HepG2 (cell line): ENCODE measurements around the gene CENPP. TPM values are rescaled to one million over a fixed set of nuclear protein-coding genes. Genes with fewer than 3 reads are reported as not detected.

Experiments
- ATAC-seq: fragments of 200-7000 bp; cut with Tn5 transposase; 3 replicates; pipeline ENCODE4 v1.9.1; 2020; ENCODE audit warnings: mild to moderate bottlenecking, moderate library complexity
- BruUV-seq: library from RNA; stranded (reverse); fragments of 400-500 nt; replicated peaks from 2 replicates; lab custom pipeline; 2021; lab: Mats Ljungman, UMichigan
- CTCF ChIA-PET: fragments of 300-600 bp; formaldehyde crosslinking; extraction: SDS; loops from one replicate; lab custom pipeline; 2021; ENCODE audit warnings: low total read pairs, inconsistent platforms, low intra/inter-chr PET ratio; lab: Yijun Ruan, JAX
- POLR2A ChIA-PET: fragments of 350-600 bp; sonication (Branson Sonifier 250); formaldehyde crosslinking; loops from one replicate; lab custom pipeline; 2020; ENCODE audit warnings: antibody characterized with exemption, inconsistent platforms; lab: Yijun Ruan, JAX
- DNase-seq: peaks from one replicate; pipeline ENCODE4 v3.0.0-alpha.2; 2015; ENCODE audit warnings: low spot score
- FAIRE-seq: peaks from 3 replicates; lab custom pipeline; 2011; peaks lifted over from hg19 to GRCh38; lab: Jason Lieb, UNC
- H2AFZ ChIP-seq: one replicate; pipeline ENCODE4 v1.6.1; 2011; ENCODE audit warnings: low read length, inconsistent platforms
- H3K27ac ChIP-seq: fragments of 300-600 bp; 3 replicates; pipeline ENCODE4 v1.8.0; 2011; ENCODE audit warnings: mixed run types, mild to moderate bottlenecking, mixed read lengths, low read length, inconsistent platforms; ENCODE audit not compliant: insufficient read depth; ENCODE audit errors: extremely low read length
- H3K27me3 ChIP-seq, 2 experiments: fragments of 200-600 bp in 1 of 2; 2 replicates in 1 of 2; 3 replicates in 1 of 2; pipeline versions ENCODE4 v1.6.0 to v1.8.0; 2011; ENCODE audit warnings: low read length in 2 of 2, mild to moderate bottlenecking in 2 of 2, moderate library complexity in 2 of 2, inconsistent platforms in 1 of 2; ENCODE audit not compliant: insufficient read depth in 2 of 2, control insufficient read depth in 1 of 2
- H3K36me3 ChIP-seq, 2 experiments: fragments of 200-600 bp in 1 of 2; replicated peaks in 1 of 2; 2 replicates in 1 of 2; 3 replicates in 1 of 2; pipeline versions ENCODE4 v1.5.1 to v1.8.0; 2011; ENCODE audit warnings: low read length in 2 of 2, inconsistent platforms in 1 of 2; ENCODE audit not compliant: insufficient read depth in 2 of 2, control insufficient read depth in 1 of 2
- H3K4me1 ChIP-seq: 2 replicates; pipeline ENCODE4 v1.5.1; 2012; ENCODE audit warnings: low read length, inconsistent platforms; ENCODE audit not compliant: insufficient read depth
- H3K4me2 ChIP-seq: 2 replicates; pipeline ENCODE4 v1.6.0; 2011; ENCODE audit warnings: low read depth, low read length, inconsistent platforms
- H3K4me3 ChIP-seq, 3 experiments: fragments of 200-600 bp in 1 of 3; sonication (generic), shearing (Covaris generic) in 1 of 3; replicated peaks in 1 of 3; 2 replicates each; pipeline ENCODE4 v1.5.1; 2011 to 2016; ENCODE audit warnings: low read length in 3 of 3, inconsistent platforms in 2 of 3, low read depth in 2 of 3, mild to moderate bottlenecking in 2 of 3, control low read depth in 1 of 3, mixed read lengths in 1 of 3; ENCODE audit not compliant: insufficient read depth in 1 of 3
- H3K79me2 ChIP-seq: one replicate; pipeline ENCODE4 v1.6.1; 2011; ENCODE audit warnings: low read length, inconsistent platforms; ENCODE audit not compliant: insufficient read depth
- H3K9ac ChIP-seq: 2 replicates; pipeline ENCODE4 v1.6.0; 2011; ENCODE audit warnings: mild to moderate bottlenecking, low read depth, low read length, inconsistent platforms; ENCODE audit not compliant: insufficient read depth
- H3K9me3 ChIP-seq: 2 replicates; pipeline ENCODE4 v1.5.1; 2012; ENCODE audit warnings: mild to moderate bottlenecking, low read length
- H4K20me1 ChIP-seq: 2 replicates; pipeline ENCODE4 v1.6.0; 2011; ENCODE audit warnings: inconsistent platforms, mild to moderate bottlenecking, low read length, moderate library complexity; ENCODE audit not compliant: insufficient read depth
- CEBPB ChIP-seq: IDR thresholded peaks from 2 replicates; pipeline ENCODE4 v1.6.1; 2011; ENCODE audit warnings: low read depth, low read length, improper control_type of control experiment, borderline replicate concordance
- ESRRA ChIP-seq: sonication (generic); formaldehyde crosslinking; IDR thresholded peaks from 2 replicates; pipeline ENCODE4 v1.5.1; 2020; ENCODE audit warnings: mild to moderate bottlenecking, low read depth, missing genetic modification reagents
- GTF2F1 ChIP-seq: fragments of 150-350 bp; IDR thresholded peaks from 2 replicates; pipeline ENCODE4 v1.6.1; 2014; ENCODE audit warnings: low read length
- HES4 ChIP-seq: sonication (generic); formaldehyde crosslinking; IDR thresholded peaks from 2 replicates; pipeline ENCODE4 v1.9.0; 2021; ENCODE audit warnings: mild to moderate bottlenecking, missing genetic modification reagents, borderline replicate concordance
- KDM5A ChIP-seq: fragments of 200-600 bp; sonication (generic); IDR thresholded peaks from 2 replicates; pipeline ENCODE4 v1.7.0; 2018; ENCODE audit warnings: antibody characterized with exemption, mild to moderate bottlenecking, low read length, borderline replicate concordance
- SSRP1 ChIP-seq: IDR thresholded peaks from 2 replicates; pipeline ENCODE4 v1.6.1; 2016; ENCODE audit warnings: control low read depth
- TCF12 ChIP-seq, 2 experiments: fragments of 450-650 bp in 1 of 2; sonication (generic) in 1 of 2; formaldehyde crosslinking in 1 of 2; IDR thresholded peaks; 2 replicates each; pipeline versions ENCODE4 v1.6.1 to v1.8.0; 2017 to 2022; ENCODE audit warnings: antibody characterized with exemption in 1 of 2, mild to moderate bottlenecking in 1 of 2, missing genetic modification reagents in 1 of 2, moderate library complexity in 1 of 2
- YEATS4 ChIP-seq: sonication (generic); formaldehyde crosslinking; IDR thresholded peaks from 2 replicates; pipeline ENCODE4 v1.4.0; 2020; ENCODE audit warnings: missing genetic modification reagents, borderline replicate concordance
- ZNF292 ChIP-seq: sonication (generic); formaldehyde crosslinking; IDR thresholded peaks from 2 replicates; pipeline ENCODE4 v1.8.1; 2022; ENCODE audit warnings: mild to moderate bottlenecking, low read depth, missing genetic modification reagents, borderline replicate concordance
- ZNF367 ChIP-seq: sonication (generic); formaldehyde crosslinking; IDR thresholded peaks from 2 replicates; pipeline ENCODE4 v1.4.0; 2020; ENCODE audit warnings: missing genetic modification reagents, borderline replicate concordance
- whole genome bisulfite sequencing: methylation state at CpG from one replicate; pipeline ENCODE4 v1.1.6; 2017; ENCODE audit warnings: low lambda C conversion rate; 5-methylcytosine and 5-hydroxymethylcytosine counted together
- in situ Hi-C: cut with HindIII; loops from 2 replicates; pipeline ENCODE4 v1.10.0; 2017; ENCODE audit warnings: low pct_unique_long_range_greater_than_20kb; ENCODE audit not compliant: extremely low pct_ligation_motif_present
- intact Hi-C: fragments of 100-400 bp; cut with micrococcal nuclease; formaldehyde crosslinking; loops from one replicate; pipeline ENCODE4 v1.10.0; 2022; ENCODE audit not compliant: unreplicated experiment
- polyA plus RNA-seq, 8 experiments: library from polyadenylated mRNA; depleted of rRNA in 3 of 8; stranded (reverse) in 7 of 8; unstranded in 1 of 8; fragments of >200 nt; fragmentation: Illumina TruSeq in 4 of 8; extraction: Trizol in 4 of 8; gene quantifications; 2 replicates each; pipeline versions ENCODE4 v1.2.1 to v1.2.3, GENCODE V29; 2011 to 2016; ENCODE audit warnings: low read depth in 4 of 8, missing spikeins in 1 of 8, mixed read lengths in 1 of 8; ENCODE audit not compliant: insufficient read depth in 1 of 8
- total RNA-seq, 5 experiments: library from RNA; depleted of rRNA; stranded (reverse); fragments of >200 nt; fragmentation: Illumina TruSeq; extraction: Trizol; gene quantifications; 2 replicates each; pipeline ENCODE4 v1.2.3, GENCODE V29; 2016; ENCODE audit warnings: low read depth in 1 of 5
- TF ChIP-seq, protein P1 (sequence below): sonication (generic); formaldehyde crosslinking; IDR thresholded peaks from 2 replicates; pipeline ENCODE4 v1.4.0; 2020; ENCODE audit warnings: missing genetic modification reagents

Gene CENPP
- total and polyA plus RNA-seq, 2 of the 13 experiments (the other 11 are each of a cell fraction or from before 2014, with no cell fraction given) = 2.0 to 11.4 TPM

DNA sequence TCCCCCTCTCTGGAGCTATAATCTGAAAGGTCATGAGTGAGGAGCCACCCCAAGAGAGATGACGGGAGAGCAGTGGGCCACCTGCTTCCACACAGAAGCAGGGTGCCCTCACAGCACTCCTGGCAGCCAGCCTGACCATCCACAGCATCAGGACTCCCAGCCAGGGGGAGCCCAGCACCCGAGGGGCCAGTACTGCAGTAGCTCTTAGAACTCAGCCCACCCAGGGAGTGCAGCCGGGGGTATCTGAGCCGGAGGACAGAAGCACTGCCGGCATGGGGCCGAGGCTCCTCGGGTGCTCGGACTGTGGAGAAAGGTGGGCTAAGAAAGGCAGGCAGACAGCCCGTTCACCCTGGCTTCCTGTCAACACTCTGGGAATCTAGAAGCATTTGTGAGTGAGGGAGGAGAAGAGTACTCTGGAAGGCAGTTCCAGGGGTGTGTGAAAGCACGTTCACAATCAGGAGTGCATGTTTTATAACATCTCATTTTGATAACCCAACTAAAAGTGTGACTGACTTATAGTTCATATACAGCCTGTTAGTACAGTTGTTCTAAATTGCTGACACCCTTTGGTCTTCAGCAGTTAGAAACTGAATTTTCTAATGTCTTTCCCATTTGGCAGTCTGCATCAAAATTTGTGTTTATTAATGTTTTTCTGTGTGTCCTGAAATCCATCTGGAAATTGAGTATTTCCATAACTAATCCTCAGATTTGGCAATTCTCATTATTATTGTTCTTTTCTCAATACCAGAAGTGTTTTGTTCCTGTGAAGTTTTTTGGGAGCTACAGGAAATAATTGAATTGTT lies 182.5 kb downstream of the CENPP start:
- intact Hi-C loops (no loop called here), in situ Hi-C loops (no loop called here)
- Histone ChIP-seq H3K4me2 (no peak overlapping the region), H3K79me2 (no peaks in the 10 kb centered on the region), H3K9ac (no peak overlapping the region), H4K20me1 (no peaks in the 10 kb centered on the region), H3K36me3 (no peaks in the 10 kb centered on the region), H3K9me3 (no peaks in the 10 kb centered on the region), H3K27ac (no peak overlapping the region), H3K27me3 (no peaks in the 10 kb centered on the region), H2AFZ (no peak overlapping the region), H3K4me3 (no peak overlapping the region), H3K4me1 (no peaks in the 10 kb centered on the region)
- DNase-seq (no peak), ATAC-seq (no peak), FAIRE-seq (no peak)
- POLR2A ChIA-PET = no interaction called here
- CTCF ChIA-PET = no interaction called here
- TF ChIP-seq ZNF292 (CRISPR knock-in tag) (no peak), YEATS4 (CRISPR knock-in tag) (no peak), CEBPB (no peak)
- WGBS = 97% methylated on average over 3 of the region's 10 CpGs
- BruUV-seq = no TSS peak

DNA sequence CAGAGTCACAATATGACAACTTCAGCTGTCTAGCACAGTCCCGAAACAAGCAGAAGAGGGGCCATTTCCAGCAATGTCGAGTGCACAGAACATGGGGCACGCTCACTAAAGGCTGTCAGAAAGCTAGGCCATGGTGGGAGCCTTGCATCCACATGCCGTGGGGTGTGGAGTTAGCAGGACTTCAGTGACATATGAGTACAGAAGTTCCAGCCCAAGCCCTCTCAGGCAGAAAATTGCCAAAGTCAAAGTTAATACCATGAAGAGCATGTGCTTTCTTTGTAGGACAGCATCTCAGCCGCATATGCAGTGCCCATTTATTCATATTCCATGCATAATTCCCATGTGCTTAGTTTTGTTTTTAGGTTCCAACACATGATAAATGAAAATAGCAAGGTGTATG lies 183.3 kb downstream of the CENPP start:
- Histone ChIP-seq H3K9ac (no peak overlapping the region), H3K4me1 (no peaks in the 10 kb centered on the region), H3K9me3 (no peaks in the 10 kb centered on the region), H4K20me1 (no peaks in the 10 kb centered on the region), H3K4me3 (no peak overlapping the region), H3K27me3 (no peaks in the 10 kb centered on the region), H3K27ac (no peak overlapping the region), H2AFZ (no peak overlapping the region), H3K36me3 (no peaks in the 10 kb centered on the region), H3K4me2 (no peak overlapping the region), H3K79me2 (no peaks in the 10 kb centered on the region)
- ATAC-seq (no peak), DNase-seq (no peak), FAIRE-seq (no peak)
- TF ChIP-seq HES4 (no peak), KDM5A (no peak), SSRP1 (no peak), GTF2F1 (no peak), TCF12 (IDR thresholded peaks at IDR 0.05) (no peak), TCF12 (CRISPR knock-in tag; IDR thresholded peaks at IDR 0.05) (no peak), ZNF367 (CRISPR knock-in tag) (no peak), ESRRA (CRISPR knock-in tag) (no peak)
- TF ChIP-seq, protein P1, sequence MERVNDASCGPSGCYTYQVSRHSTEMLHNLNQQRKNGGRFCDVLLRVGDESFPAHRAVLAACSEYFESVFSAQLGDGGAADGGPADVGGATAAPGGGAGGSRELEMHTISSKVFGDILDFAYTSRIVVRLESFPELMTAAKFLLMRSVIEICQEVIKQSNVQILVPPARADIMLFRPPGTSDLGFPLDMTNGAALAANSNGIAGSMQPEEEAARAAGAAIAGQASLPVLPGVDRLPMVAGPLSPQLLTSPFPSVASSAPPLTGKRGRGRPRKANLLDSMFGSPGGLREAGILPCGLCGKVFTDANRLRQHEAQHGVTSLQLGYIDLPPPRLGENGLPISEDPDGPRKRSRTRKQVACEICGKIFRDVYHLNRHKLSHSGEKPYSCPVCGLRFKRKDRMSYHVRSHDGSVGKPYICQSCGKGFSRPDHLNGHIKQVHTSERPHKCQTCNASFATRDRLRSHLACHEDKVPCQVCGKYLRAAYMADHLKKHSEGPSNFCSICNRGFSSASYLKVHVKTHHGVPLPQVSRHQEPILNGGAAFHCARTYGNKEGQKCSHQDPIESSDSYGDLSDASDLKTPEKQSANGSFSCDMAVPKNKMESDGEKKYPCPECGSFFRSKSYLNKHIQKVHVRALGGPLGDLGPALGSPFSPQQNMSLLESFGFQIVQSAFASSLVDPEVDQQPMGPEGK (CRISPR knock-in tag) = no peak
- in situ Hi-C loops = no loop called here
- CTCF ChIA-PET = no interaction called here
- WGBS = 96% methylated on average over 5 of the region's 5 CpGs
- POLR2A ChIA-PET = no interaction called here
- no TSS peak for BruUV-seq
- intact Hi-C loops = no loop called here
